ENCODE results near the gene C1orf50. TPM values are rescaled to one million over a fixed set of nuclear protein-coding genes. Genes with fewer than 3 reads are reported as not detected.
A peak's percentile ranks its signal among the peaks of the same experiment; 100 is the strongest.

The C1orf50 gene
- total and polyA plus RNA-seq, 2 of the 4 experiments (the other 2 are of a cell fraction): 2.0 to 6.0 TPM

DNA sequence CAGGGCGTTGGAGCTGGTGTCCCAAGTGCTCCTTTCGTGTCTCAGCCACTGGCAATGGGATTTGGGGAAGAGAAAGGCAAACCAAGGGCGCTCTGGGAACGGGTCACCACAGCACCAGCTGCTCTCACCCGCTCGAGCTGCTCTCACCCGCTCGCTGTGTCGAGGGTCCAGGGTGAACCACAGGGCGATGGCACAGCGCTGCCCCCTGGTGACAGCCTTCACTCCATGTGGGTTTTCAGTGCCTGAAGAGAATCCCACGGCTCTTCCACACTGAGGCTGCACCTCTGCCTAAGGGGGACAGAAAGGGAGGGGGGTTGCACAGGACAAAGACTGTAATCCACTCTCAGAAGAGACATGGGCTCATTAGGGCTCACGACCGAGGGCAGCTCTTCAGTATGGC is 19.9 kb upstream of the C1orf50 start:
- no peak overlapping the region for H3K18ac ChIP-seq (ENCODE audit: low read depth, low read length)
- H3K4me2 ChIP-seq (ENCODE audit: low read depth, low read length): no peak overlapping the region
- no peak overlapping the region for H3K56ac ChIP-seq (ENCODE audit: extremely low read depth, insufficient read depth, low read length)
- H3K36me3 ChIP-seq (ENCODE audit: control insufficient read depth, insufficient read depth, low read length): peaks cover 53% of the 10 kb centered on the region
- no peak overlapping the region for H2BK15ac ChIP-seq (ENCODE audit: low read depth, low read length)
- peak overlapping the region; percentile 76 for H2AK9ac ChIP-seq (replicated peaks; ENCODE audit: low read depth, low read length, poor library complexity)
- H2BK120ac ChIP-seq (ENCODE audit: low read depth, low read length): no peak overlapping the region
- H3K14ac ChIP-seq (replicated peaks; ENCODE audit: low read depth, low read length): no peak overlapping the region
- no peaks in the 10 kb centered on the region for H3K4me1 ChIP-seq (ENCODE audit: control insufficient read depth, insufficient read depth, low read length)
- no peak overlapping the region for H3K27ac ChIP-seq (ENCODE audit: insufficient read depth, low read length)
- no peaks in the 10 kb centered on the region for H3K9me3 ChIP-seq (ENCODE audit: control insufficient read depth, insufficient read depth, low read length)
- BruUV-seq (replicated peaks): no TSS peak
- in situ Hi-C loops (cut with MboI; ENCODE audit: low sequenced_read_pairs) (no loop called here), intact Hi-C loops (cut with micrococcal nuclease) (loop anchor here (1.0 kb wide), 1 partner anchor 169 kb away; no protein-coding TSS in a partner anchor), dilution Hi-C loops (cut with HindIII; ENCODE audit: low sequenced_read_pairs, unreplicated experiment) (no loop called here)
- H3K4ac ChIP-seq (ENCODE audit: low read depth, low read length): no peak overlapping the region
- H3K27me3 ChIP-seq (ENCODE audit: control insufficient read depth, insufficient read depth, low read length): no peaks in the 10 kb centered on the region
- peak; percentile 52; the same call in 1 of the 2 replicates for ATAC-seq (ENCODE audit: low read depth)
- H3K9ac ChIP-seq (ENCODE audit: low read depth, low read length): no peak overlapping the region
- WGBS, 2 experiments (ENCODE audit: extremely low coverage in 2 of 2, insufficient read length in 1 of 2): 60% methylated on average over 5 of the region's 14 CpGs; no CpG with 5 or more reads in 1 of the 2 experiments
- no peak overlapping the region for H3K4me3 ChIP-seq (ENCODE audit: insufficient read depth, low read depth, low read length)
- no peak overlapping the region for H2AK5ac ChIP-seq (ENCODE audit: low read depth, low read length)
- H4K8ac ChIP-seq (ENCODE audit: low read depth in 2 of 2, low read length in 2 of 2): no peak overlapping the region
- peaks cover 5 to 11% of the 10 kb centered on the region in 2 experiments for H3K79me1 ChIP-seq (ENCODE audit: low read depth in 1 of 2, low read length in 2 of 2)
- H2AFZ ChIP-seq (replicated peaks; ENCODE audit: low read length, poor library complexity): no peak overlapping the region
- no peak overlapping the region for H4K91ac ChIP-seq (ENCODE audit: insufficient read depth, low read depth, low read length)
- H3K23ac ChIP-seq (ENCODE audit: low read depth, low read length): no peak overlapping the region
- H2BK5ac ChIP-seq (ENCODE audit: low read depth, low read length, poor library complexity, severe bottlenecking): no peak overlapping the region
- TF ChIP-seq RFX5 (IDR thresholded peaks at IDR 0.05; ENCODE audit: low read depth, low read length) (no peak), FOS (IDR thresholded peaks at IDR 0.05; ENCODE audit: low read depth, low read length) (no peak), CEBPB (IDR thresholded peaks at IDR 0.05; ENCODE audit: low read depth, low read length) (no peak), NFE2L2 (IDR thresholded peaks at IDR 0.05; ENCODE audit: low read depth, low read length) (no peak), MXI1 (IDR thresholded peaks at IDR 0.05; ENCODE audit: borderline replicate concordance, low read depth, low read length) (no peak), RCOR1 (IDR thresholded peaks at IDR 0.05; ENCODE audit: insufficient replicate concordance, low read length) (no peak), SMC3 (IDR thresholded peaks at IDR 0.05; ENCODE audit: low read depth, low read length) (peak; percentile 51), MAZ (IDR thresholded peaks at IDR 0.05; ENCODE audit: borderline replicate concordance, low read depth, low read length) (no peak), POLR2A (IDR thresholded peaks at IDR 0.05; ENCODE audit: low read depth, low read length) (no peak), CHD1 (IDR thresholded peaks at IDR 0.05; ENCODE audit: low read depth, low read length) (no peak), RAD21 (IDR thresholded peaks at IDR 0.05; ENCODE audit: low read length) (peak; percentile 39), BHLHE40 (IDR thresholded peaks at IDR 0.05; ENCODE audit: low read depth, low read length) (no peak), MAFK (IDR thresholded peaks at IDR 0.05; ENCODE audit: low read depth, low read length) (no peak)
- TF ChIP-seq, protein P1, sequence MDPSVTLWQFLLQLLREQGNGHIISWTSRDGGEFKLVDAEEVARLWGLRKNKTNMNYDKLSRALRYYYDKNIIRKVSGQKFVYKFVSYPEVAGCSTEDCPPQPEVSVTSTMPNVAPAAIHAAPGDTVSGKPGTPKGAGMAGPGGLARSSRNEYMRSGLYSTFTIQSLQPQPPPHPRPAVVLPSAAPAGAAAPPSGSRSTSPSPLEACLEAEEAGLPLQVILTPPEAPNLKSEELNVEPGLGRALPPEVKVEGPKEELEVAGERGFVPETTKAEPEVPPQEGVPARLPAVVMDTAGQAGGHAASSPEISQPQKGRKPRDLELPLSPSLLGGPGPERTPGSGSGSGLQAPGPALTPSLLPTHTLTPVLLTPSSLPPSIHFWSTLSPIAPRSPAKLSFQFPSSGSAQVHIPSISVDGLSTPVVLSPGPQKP (IDR thresholded peaks at IDR 0.05; ENCODE audit: borderline replicate concordance, low read depth, low read length): no peak
- TF ChIP-seq, protein P2, sequence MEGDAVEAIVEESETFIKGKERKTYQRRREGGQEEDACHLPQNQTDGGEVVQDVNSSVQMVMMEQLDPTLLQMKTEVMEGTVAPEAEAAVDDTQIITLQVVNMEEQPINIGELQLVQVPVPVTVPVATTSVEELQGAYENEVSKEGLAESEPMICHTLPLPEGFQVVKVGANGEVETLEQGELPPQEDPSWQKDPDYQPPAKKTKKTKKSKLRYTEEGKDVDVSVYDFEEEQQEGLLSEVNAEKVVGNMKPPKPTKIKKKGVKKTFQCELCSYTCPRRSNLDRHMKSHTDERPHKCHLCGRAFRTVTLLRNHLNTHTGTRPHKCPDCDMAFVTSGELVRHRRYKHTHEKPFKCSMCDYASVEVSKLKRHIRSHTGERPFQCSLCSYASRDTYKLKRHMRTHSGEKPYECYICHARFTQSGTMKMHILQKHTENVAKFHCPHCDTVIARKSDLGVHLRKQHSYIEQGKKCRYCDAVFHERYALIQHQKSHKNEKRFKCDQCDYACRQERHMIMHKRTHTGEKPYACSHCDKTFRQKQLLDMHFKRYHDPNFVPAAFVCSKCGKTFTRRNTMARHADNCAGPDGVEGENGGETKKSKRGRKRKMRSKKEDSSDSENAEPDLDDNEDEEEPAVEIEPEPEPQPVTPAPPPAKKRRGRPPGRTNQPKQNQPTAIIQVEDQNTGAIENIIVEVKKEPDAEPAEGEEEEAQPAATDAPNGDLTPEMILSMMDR (conservative IDR thresholded peaks at IDR 0.05; ENCODE audit: low read depth, low read length): peak; percentile 46
- TF ChIP-seq, protein P3, sequence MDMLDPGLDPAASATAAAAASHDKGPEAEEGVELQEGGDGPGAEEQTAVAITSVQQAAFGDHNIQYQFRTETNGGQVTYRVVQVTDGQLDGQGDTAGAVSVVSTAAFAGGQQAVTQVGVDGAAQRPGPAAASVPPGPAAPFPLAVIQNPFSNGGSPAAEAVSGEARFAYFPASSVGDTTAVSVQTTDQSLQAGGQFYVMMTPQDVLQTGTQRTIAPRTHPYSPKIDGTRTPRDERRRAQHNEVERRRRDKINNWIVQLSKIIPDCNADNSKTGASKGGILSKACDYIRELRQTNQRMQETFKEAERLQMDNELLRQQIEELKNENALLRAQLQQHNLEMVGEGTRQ (IDR thresholded peaks at IDR 0.05; ENCODE audit: low read depth, low read length): no peak
- no peak overlapping the region for H4K5ac ChIP-seq (ENCODE audit: low read depth, low read length)
- H3K9me1 ChIP-seq (ENCODE audit: insufficient read depth, low read length): peaks cover 9% of the 10 kb centered on the region; the same call in 1 of the 2 replicates
- ChIA-PET CTCF (interaction anchor here (0.9 to 1.1 kb wide), 2 partner anchors 17 to 46 kb away, joined by 3 read pairs; no protein-coding TSS in a partner anchor), POLR2A (ENCODE audit: unreplicated experiment) (no interaction called here)
- peaks cover 24% of the 10 kb centered on the region for H4K20me1 ChIP-seq (ENCODE audit: insufficient read depth, low read length)
- DNase-seq: no peak
- no peak overlapping the region for H2BK20ac ChIP-seq (ENCODE audit: low read depth, low read length)
